Measurements from ENCODE around the gene TNFRSF21.
"Not testable (repeated sequence)": the region's sequence is repeated elsewhere in the genome, so short reads cannot be mapped to it uniquely, and the experiment has no call there.

TNFRSF21 gene

DNA sequence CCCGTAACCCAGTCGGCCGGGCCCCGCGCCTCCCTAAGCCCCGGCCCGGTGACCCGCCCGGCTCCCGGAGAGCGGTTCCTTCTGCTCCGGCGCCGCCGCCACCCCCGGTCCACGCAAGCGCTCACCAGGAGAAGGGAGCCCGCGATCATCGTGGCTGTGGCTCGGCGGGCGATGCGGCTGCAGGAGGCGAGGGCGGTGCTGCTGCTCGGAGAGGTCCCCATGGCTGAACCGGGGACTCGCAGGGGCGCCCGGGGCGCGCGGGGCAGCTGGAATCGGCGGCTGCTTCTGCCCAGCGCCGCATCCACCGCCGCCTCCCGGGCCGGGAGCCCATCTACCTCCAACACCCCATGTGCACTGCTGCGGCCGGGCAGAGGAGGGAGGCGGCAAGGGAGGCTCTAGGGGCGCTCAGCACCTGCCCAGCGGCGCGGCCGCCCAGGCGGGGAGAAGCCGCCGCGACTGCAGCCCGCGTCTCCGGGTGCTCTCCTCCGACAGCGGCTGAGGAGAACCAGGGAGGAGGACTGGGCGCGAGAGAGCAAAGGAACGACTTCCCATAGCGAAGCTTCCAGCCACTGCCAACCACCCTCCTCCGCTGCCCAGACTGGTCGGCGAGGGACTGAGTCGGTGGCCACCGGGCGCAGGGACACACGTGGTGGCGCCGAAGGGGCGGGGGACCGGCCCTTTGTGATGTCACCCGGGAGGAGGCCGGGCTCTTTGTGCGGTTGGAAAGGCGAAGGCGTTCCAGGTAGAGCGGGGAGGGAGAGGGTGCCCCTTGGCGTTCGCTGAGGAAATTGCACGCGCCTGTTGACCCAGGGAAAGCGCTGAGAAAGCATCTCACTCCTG, at the start of gene TNFRSF21:
TSS of gene TNFRSF21 (minus strand) at position 615 of the 840 bp plus-strand sequence. CDS start at position 221, 394 bp downstream.
- DNase-seq, result peak; percentile 90

DNA sequence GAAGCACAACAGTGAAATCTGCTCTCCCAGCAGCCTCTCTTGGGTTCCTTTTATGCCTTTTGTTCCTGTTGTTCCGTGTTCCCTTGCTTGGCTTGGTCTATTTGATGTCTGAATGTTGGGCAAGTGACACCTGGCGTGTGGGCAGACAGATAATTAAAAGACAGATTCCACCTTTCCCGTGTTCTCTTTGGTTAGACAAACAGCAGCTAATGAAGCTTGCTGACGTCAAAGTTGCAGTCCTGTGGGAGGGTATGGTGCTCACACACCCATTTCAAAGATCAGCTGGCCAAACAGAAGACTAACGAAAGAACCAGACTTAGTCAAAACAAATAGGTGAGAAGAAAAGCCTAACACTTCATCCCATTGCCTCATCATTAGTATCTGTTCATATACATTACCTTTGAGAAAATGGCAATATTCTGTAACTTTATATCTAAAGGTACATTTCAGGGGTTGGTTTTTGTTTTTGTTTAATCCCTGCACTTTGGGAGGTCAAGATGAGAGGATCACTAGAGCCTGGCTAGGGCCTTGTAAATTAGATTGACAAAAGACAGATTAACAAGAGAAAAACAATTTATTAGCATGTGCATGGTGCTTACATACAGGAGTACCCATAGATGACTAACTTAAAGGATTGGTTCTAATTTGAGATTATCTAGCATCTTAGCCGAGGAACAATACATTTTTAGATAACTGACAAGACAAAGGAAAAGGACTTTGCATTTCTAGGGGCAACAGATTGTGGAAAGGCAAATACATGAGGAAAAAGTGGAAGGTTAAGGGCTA, 48.9 kb upstream of the TNFRSF21 start:
- DNase-seq, result no peak

GRCh38 chr6:47357827-47358226, 48.1 kb upstream of the TNFRSF21 start:
- no peak for DNase-seq

GRCh38 chr6:47355496-47355895, 45.8 kb upstream of the TNFRSF21 start:
- DNase-seq, result no peak

GRCh38 chr6:47353871-47354270, 44.2 kb upstream of the TNFRSF21 start:
- no peak for DNase-seq

GRCh38 chr6:47352966-47353365, 43.3 kb upstream of the TNFRSF21 start:
- DNase-seq, result no peak

DNA sequence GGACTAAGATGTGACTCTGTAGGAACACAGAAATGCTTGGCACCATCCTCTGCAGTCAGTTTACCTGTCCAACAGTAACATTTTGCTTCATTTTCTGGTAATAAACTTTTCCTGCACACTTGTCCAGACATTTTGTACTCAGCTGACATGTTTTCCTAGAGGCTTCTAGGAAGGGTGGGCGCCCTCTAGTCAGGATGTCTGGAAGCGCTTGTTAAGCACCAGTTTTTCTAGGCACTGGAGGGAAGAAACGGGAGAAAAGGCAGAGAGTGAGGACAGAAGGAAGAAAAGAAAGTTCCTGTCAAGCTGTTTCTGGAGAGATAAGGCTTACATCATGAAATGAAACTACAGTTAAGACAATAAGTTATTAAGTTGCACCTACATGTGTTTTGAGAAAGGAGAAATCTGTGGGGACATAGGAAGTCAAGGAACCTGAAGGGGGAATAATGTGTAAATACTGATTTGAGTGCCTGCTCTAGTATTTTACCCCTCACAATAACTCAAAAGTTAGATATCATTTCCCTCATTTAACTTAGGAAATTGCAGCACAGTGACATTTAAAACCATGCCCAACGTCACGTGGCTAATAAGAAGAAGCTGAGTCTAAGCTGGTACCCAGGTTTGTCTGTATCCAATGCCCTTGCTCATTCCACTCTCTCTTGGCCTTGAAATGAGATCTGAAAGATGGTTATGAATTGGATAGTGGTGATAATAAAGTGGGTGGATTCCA, 42.7 kb upstream of the TNFRSF21 start:
- DNase-seq, result no peak

DNA sequence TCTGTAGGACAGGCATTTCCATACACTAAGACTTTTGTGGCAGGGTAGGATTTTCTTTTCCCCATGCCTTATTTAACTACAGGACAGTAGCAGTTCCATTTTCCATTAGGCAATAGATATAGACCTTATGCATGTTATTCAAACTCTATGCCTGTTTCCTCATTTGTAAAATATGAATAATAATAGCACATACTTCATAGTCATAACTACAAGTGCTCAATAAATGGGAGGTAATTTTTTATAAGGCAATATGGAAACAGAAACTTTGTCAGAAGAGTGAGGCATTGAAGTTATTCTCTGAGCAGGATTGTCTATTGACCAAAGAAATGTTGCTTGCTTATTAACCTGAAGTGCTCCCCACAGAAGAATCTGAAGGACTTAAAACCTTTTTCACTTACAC, 41.9 kb upstream of the TNFRSF21 start:
- no peak for DNase-seq

DNA sequence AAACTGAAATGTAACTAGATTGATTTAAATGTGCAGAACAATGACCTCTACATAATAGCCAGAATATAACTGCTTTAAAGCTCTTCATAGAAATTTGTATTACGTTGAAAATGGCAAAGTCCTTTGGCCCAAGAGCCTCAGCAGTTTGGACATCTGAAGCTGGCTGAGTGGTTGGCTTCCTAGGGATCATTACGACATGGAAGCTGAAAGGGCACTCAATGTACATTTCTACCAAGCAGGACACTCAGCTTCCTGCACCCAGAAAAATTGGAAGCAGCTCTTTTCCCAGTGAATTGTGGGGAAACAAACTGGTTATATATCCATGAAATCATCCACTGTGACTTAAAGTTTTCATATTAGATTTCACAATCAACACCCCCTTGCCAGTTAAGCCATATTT, 40.2 kb upstream of the TNFRSF21 start:
- DNase-seq, result no peak

DNA sequence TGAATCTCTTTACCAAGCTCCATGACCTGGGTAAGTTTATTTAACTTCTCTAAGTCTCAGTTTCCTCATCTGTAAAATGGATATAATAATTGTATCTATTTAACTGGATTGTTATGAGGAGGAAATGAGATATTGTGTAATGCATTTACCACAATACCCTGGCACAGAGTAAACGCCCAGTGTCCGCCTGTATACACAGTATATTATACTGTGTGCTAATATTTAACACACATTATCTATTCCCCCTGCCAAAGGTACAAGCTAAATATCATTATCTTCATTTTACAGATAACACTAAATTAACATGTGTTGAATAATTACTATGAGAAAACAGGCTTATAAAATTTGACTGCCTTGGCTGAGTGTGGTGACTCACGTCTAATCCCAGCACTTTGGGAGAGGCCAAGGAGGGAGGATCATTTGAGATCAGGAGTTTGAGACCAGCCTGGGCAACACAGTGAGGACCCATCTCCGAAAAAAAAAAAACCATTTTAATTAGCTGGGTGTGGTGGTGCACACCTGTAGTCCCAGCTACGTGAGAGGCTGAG, 38.7 kb upstream of the TNFRSF21 start:
- DNase-seq, result no peak

DNA sequence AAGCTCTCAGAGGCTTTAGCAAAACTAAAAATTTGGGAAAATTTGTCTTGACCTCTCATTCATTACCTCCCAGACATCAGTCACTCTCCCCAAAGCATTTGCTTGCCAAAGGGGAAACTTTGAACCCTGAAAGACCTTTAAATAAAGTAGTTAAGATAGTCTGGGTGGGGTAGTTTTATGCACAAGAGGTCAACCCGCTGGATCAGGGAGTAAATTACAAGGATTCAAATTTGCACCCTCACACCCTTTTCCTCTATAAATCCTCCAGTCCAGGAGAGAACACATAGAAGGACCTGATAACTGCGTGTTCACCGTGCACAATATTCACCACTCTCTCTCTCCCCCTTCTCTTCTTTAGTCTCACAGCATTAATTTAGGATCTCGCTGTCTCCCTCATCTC, 36.1 kb upstream of the TNFRSF21 start:
- DNase-seq, result no peak

DNA sequence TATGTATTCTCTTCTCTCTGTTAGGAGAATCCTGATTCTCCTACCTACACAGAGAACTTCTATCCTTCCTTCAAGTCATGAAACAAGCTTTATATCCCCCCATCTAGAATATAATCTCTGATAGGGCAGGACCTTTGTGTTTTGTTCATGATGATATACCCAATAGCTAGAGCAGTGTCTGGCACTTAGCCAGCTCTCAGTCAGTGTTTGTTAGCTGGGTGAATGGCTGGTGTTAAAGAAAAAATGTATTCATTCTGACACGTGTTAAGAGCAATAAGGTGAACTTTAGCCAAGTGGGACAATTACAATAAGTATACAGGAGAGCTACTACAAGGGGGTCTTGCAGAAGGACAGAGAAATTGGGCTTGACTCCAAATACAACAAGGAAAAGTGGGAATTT, 34.3 kb upstream of the TNFRSF21 start:
- no peak for DNase-seq

DNA sequence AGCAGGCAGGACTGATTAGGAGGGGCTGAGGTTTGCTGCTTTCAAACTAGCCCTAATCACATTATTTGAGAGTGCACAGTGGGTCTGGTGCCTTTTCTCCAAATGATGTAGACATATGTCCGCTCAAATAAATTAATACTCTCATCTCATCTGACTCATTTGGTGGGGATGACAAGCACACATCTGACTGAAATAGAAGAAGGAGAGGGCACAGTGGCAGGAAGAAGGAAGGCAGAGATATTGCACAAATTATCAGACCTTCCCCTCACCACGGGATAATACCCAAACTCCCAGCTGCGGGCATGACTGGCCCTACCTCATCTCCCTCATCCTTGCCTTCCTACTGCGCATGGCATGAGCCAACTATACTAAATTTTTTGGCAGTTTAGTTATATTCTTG, 33.9 kb upstream of the TNFRSF21 start:
- no peak for DNase-seq

- DNase-seq, result no peak
Measured at GRCh38 chr6:47342824-47343223, 33.1 kb upstream of the TNFRSF21 start.

- DNase-seq, result no peak
Measured at GRCh38 chr6:47337519-47337918, 27.8 kb upstream of the TNFRSF21 start.

GRCh38 chr6:47336334-47336733, 26.6 kb upstream of the TNFRSF21 start:
- no peak for DNase-seq

GRCh38 chr6:47335466-47335865, 25.8 kb upstream of the TNFRSF21 start:
- no peak for DNase-seq

DNA sequence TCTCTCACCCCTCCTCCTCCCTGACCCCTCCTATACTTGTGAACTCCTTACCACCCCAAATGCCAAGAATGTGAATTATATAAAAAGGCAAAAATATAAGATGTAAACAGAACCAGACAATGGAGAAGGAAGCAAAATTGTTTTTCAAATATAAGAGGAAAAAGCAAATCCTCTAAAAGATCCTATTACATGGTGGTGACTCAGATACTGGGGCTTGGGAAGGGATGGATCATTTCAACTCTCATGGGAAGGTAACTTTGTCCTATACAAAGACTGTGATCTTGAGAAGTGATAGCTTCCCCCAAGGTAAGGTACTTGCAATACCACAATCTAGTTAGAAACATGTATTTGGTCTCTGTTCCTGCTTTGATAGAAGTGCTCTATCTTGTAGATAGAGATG, 24.6 kb upstream of the TNFRSF21 start:
- no peak for DNase-seq

- not testable (repeated sequence) for DNase-seq
Measured at GRCh38 chr6:47328606-47329005, 18.9 kb upstream of the TNFRSF21 start.

DNA sequence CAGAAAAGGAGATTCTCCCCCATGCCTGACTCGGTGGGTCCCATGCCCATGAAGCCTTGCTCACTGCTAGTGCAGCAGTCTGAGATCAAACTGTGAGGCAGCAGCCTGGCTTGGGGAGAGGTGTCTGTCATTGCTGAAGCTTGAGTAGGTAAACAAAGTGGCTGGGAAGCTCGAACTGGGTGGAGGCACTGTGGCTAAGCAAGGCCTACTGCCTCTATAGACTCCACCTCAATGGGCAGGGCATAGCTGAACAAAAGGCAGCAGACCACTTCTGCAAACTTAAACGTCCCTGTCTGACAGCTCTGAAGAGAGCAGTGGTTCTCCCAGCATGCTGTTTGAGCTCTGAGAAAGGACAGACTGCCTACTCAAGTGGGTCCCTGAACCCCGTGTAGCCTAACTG, 18.4 kb upstream of the TNFRSF21 start:
- not testable (repeated sequence) for DNase-seq

DNA sequence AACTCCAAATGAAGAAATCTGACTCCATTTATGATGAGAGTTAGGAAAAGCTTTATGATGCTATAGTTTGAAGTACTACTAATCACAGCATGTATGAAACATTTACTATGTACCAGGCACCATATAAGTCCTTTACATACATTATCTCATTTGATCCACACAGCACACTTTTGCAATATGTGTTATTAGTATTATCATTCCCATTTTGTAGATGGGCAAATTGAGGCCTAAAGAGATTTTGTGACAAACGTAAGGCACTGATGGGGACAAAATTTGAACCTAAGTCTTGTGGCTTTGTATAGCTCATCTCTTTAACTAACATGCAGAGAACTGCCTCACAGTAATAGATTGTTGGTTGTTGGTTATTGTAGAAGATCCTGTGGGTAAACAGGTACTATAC, 14.2 kb upstream of the TNFRSF21 start:
- no peak for DNase-seq

DNA sequence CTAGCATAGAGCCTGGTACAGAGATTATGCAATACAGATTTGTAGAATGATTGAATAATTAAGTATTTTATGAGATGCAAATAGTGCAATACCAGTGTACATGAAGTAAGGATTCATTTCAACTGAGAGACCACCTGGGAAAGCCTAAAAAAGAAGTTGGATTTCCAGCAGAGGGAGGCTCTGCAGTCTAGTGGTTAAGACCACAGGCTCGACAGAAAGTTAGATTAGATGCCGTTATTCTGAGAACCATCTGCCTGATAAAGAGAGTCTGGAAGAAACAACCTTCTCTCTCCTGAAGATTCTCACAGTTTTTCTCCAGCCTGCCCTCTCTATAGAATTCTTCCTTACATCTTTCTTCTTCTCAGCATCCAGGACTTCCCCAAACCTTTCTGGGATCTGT, 13.6 kb upstream of the TNFRSF21 start:
- no peak for DNase-seq

GRCh38 chr6:47321577-47321976, 11.9 kb upstream of the TNFRSF21 start:
- no peak for DNase-seq

All from activated CD4-positive, alpha-beta T cell treated with anti-CD3 and anti-CD28 coated beads for 48 hours (primary cell).